Brain microvascular endothelial cell (primary cell): ENCODE data around the gene ATP5F1D.

Experiments
- DNase-seq: peaks from one replicate; pipeline ENCODE4 v3.0.0-alpha.2; 2020
- H3K27ac ChIP-seq: fragments of 250-450 bp; sonication (Bioruptor Pico); 2 replicates; pipeline ENCODE4 v1.5.1; 2020; ENCODE audit warnings: mild to moderate bottlenecking, moderate library complexity
- H3K27me3 ChIP-seq: fragments of 250-450 bp; sonication (Bioruptor Pico); replicated peaks from 2 replicates; pipeline ENCODE4 v1.5.1; 2020; ENCODE audit warnings: mild to moderate bottlenecking
- H3K36me3 ChIP-seq: fragments of 250-450 bp; sonication (Bioruptor Pico); replicated peaks from 2 replicates; pipeline ENCODE4 v1.5.1; 2020; ENCODE audit warnings: mild to moderate bottlenecking
- H3K4me3 ChIP-seq: 2 replicates; pipeline ENCODE4 v1.5.1; 2011; ENCODE audit warnings: low read depth, mild to moderate bottlenecking, control low read depth, low read length, moderate library complexity
- in situ Hi-C: cut with HindIII; loops from 2 replicates; pipeline ENCODE4 v1.10.0; 2017; ENCODE audit warnings: low sequenced_read_pairs, low pct_ligation_motif_present
- TF ChIP-seq, protein P1 (sequence below): IDR thresholded peaks from 2 replicates; pipeline ENCODE4 v1.5.1; 2011; ENCODE audit warnings: low read depth, mild to moderate bottlenecking, moderate library complexity, low read length, control low read depth, inconsistent platforms; ENCODE audit errors: missing control alignments

The ATP5F1D gene

DNA sequence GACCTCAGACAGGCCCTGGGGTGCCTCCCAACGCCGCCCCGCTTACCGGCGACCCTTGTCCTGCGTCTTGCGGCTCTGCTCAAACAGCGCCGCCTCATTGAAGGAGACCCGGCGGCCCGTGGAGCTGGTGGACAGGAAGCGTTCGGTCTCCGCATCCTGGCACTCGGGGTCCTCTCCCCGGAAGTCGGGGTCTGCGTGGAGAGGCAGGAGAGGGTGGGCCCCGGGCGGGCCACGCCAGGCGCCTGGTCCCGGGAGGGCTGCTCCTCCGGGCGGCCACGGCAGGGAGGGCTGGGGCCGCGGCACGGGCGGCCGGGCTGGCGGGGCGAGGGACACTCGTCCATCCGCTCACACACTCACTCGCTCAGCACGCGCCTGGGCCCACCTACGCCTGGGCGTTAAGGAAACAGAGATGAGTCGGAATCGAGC is 6.6 kb upstream of the ATP5F1D start:
- no peak overlapping the region for H3K4me3 ChIP-seq

DNA sequence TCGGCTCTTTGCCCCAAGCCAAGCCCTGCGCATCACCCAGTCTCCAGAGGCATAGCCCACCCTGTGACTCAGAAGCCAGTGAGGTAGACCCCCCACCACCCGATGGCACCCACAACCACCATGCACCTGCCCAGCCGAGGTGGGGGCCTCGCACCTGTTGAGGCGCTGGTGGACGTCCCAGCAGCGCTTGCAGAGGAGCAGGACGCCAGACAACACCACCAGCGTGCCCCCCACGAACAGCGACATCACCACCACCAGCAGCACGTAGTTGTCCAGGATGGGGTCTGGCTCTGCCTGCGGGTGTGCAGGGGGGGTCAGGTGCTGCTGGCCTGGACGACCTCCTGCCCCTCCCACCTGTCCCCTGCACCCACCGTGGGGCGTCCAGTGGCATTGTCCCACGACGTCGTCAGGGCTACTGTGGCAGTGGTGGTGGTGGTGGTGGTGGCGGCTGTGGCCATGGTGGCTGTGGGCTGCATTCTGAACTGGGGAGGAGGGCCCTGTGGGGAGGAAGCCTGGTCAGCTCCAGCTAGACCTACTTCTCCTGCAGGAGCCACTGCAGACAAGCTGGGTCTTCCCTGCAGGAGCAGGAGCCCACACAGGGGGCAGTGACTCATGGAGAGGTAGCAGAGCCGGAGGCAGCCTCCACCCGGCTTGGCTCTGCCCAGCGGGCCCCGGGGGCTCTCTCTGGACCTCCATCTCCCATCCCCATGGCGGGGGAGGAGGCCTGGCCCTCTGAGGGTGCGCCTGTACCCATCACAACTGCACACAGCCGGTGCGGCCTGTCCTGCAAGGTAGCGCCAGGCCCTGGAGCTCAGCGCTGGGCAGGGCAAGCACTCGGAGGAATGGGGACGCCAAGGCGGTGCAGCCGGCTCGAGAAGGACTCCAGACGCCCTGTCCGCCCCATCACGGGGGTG is 5.7 kb upstream of the ATP5F1D start:
- Histone ChIP-seq H3K36me3 (peaks cover 27% of the 10 kb centered on the region), H3K27ac (no peak overlapping the region), H3K27me3 (no peaks in the 10 kb centered on the region), H3K4me3 (peak overlapping the region; percentile 72)
- in situ Hi-C loops = loop anchor here (25.0 kb wide), 1 partner anchor 124 kb away; the partner anchor contains the start of gene GPX4
- TF ChIP-seq, protein P1, sequence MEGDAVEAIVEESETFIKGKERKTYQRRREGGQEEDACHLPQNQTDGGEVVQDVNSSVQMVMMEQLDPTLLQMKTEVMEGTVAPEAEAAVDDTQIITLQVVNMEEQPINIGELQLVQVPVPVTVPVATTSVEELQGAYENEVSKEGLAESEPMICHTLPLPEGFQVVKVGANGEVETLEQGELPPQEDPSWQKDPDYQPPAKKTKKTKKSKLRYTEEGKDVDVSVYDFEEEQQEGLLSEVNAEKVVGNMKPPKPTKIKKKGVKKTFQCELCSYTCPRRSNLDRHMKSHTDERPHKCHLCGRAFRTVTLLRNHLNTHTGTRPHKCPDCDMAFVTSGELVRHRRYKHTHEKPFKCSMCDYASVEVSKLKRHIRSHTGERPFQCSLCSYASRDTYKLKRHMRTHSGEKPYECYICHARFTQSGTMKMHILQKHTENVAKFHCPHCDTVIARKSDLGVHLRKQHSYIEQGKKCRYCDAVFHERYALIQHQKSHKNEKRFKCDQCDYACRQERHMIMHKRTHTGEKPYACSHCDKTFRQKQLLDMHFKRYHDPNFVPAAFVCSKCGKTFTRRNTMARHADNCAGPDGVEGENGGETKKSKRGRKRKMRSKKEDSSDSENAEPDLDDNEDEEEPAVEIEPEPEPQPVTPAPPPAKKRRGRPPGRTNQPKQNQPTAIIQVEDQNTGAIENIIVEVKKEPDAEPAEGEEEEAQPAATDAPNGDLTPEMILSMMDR = peak; percentile 19
- no peak for DNase-seq

More for the DNA sequence above, 6.6 kb upstream of the ATP5F1D start:
- H3K36me3 ChIP-seq = peaks cover 27% of the 10 kb centered on the region
- DNase-seq = no peak
- no peaks in the 10 kb centered on the region for H3K27me3 ChIP-seq
- TF ChIP-seq, protein P1 = no peak
- no peak overlapping the region for H3K27ac ChIP-seq
- in situ Hi-C loops = loop anchor here (25.0 kb wide), 1 partner anchor 123 kb away; the partner anchor contains the start of gene GPX4

DNA sequence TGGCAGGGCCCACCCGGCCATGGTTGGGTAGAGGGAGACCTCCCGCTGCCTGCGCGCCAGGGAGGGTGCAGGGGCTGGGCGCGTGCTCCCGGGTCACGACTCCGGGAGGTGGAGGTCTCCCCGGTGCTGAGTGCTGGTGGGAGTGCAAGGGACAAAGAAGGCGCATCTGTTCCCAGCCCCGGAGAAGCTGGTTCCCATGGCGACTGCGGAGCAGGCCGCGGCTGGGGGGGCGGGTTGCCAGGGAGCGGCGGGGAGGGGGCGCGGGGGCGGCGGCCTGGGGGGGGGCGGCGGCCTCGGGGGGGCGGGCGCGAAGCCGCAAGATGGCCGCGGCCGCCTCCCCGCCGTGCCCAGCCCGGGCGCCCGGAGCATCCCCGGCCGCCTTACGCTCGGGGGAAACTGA is 5.0 kb upstream of the ATP5F1D start:
- Histone ChIP-seq H3K4me3 (peak overlapping the region; percentile 72), H3K27me3 (no peaks in the 10 kb centered on the region), H3K36me3 (peaks cover 27% of the 10 kb centered on the region), H3K27ac (no peak overlapping the region)
- in situ Hi-C loops = loop anchor here (25.0 kb wide), 1 partner anchor 124 kb away; the partner anchor contains the start of gene GPX4
- no peak for DNase-seq
- TF ChIP-seq, protein P1 = no peak

DNA sequence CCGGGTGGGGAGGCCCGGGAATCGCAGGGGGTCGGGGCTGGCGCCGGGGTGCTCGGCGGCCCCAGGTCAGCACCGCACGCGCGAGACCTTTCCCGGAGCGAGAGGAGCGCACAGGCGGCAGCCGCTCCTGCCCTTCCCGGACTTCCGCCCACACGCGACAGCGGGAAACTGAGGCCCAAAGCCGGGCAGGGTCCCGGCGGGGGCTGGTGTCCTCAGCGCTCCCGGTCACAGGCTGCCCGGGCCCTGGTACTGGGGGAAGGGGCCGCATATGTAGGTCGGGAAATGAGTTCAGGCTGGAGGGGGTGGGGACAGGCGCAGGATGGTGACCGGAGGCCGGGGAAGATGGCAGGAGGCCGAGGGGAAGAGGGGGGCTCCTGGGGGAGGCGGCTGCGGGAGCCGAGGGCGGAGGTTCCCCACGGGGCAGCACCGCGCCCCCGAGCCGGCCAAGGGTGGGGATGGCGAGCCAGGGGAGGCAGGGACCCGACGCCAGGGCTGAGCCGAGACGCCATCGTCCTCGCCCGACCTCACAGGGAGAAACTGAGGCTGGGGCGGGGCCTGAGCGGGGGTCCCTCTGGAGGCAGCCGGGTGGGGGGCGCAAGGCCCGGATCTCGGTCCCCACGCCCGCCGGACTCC is 4.4 kb upstream of the ATP5F1D start:
- TF ChIP-seq, protein P1 = no peak
- in situ Hi-C loops = loop anchor here (25.0 kb wide), 1 partner anchor 125 kb away; the partner anchor contains the start of gene GPX4
- H3K27ac ChIP-seq = no peak overlapping the region
- H3K36me3 ChIP-seq = peaks cover 27% of the 10 kb centered on the region
- DNase-seq = no peak
- no peaks in the 10 kb centered on the region for H3K27me3 ChIP-seq
- H3K4me3 ChIP-seq = peak overlapping the region; percentile 72

DNA sequence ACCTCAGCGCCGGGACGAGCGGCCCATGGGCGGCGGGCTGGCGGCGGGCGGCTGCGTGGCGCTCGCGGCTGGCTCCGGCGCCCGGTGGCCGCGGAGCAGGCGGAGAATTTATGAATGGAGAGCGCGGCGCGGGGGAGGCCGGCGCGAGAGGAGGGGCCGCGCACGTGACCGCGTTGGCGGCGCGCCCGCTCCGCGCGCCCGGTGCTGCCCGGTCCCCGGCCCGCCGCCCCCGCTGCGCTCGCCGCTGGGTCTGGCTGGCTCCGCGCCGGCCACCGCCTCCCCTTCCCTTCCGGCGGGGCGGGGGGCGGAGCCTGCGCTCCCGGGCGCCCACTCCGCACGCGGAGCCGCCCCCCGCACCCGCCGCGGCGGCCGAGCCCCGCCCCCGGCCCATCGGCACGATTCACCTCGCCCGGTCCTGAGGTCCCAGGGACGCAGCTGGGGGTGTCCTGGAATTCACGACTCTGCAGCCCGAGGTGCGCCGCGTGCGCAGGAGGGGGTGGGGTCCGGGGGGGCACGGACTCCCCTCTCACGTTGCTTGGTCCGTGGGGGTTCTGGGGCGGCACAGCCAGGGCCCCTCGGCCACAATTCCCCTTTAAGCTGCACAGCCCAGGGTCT is 3.7 kb upstream of the ATP5F1D start, which contains the start of gene CBARP:
CBARP (minus strand) TSS at position 252 of the 615 bp plus-strand sequence. CDS start 1,905 bp downstream, outside the sequence.
- H3K36me3 ChIP-seq = peaks cover 27% of the 10 kb centered on the region
- in situ Hi-C loops = loop anchor here (25.0 kb wide), 1 partner anchor 126 kb away; the partner anchor contains the start of gene GPX4
- no peak for DNase-seq
- no peaks in the 10 kb centered on the region for H3K27me3 ChIP-seq
- H3K4me3 ChIP-seq = peak within 1 kb of the TSS; percentile 72
- H3K27ac ChIP-seq = no peak within 1 kb of the TSS
- TF ChIP-seq, protein P1 = no peak
